Nephron (organoid): ENCODE data around the gene TRIM15.

Source experiments
- H3K27ac Mint-ChIP-seq, 3 experiments: 2 replicates each; pipeline ENCODE4 v1.8.0; 2020; ENCODE audit warnings: mixed read lengths in 3 of 3, mild to moderate bottlenecking in 2 of 3, moderate library complexity in 1 of 3
- H3K27me3 Mint-ChIP-seq: 2 replicates; pipeline ENCODE4 v1.8.0; 2021; ENCODE audit warnings: low read depth, mild to moderate bottlenecking, moderate library complexity, mixed read lengths
- H3K36me3 Mint-ChIP-seq: 2 replicates; pipeline ENCODE4 v1.8.0; 2020; ENCODE audit warnings: low read depth, mixed read lengths
- H3K4me1 Mint-ChIP-seq: 2 replicates; pipeline ENCODE4 v1.8.0; 2020; ENCODE audit warnings: mixed read lengths
- H3K4me3 Mint-ChIP-seq, 3 experiments: 2 replicates each; pipeline ENCODE4 v1.8.0; 2020; ENCODE audit warnings: mild to moderate bottlenecking in 3 of 3, mixed read lengths in 3 of 3, moderate library complexity in 2 of 3
- H3K9me3 Mint-ChIP-seq: 2 replicates; pipeline ENCODE4 v1.8.0; 2020; ENCODE audit warnings: mixed read lengths
- CTCF ChIP-seq, 3 experiments: fragments of 200-600 bp; sonication (generic); IDR thresholded peaks; one replicate each; pipeline ENCODE4 v1.5.0; 2021; ENCODE audit warnings: antibody characterized with exemption in 3 of 3; ENCODE audit not compliant: unreplicated experiment in 3 of 3

The TRIM15 gene

GRCh38 chr6:30194797-30195690 is 31.7 kb downstream of the TRIM15 start:
- Mint-ChIP-seq H3K27ac (no peak overlapping the region), H3K36me3 (peaks cover 60% of the 10 kb centered on the region), H3K27me3 (no peaks in the 10 kb centered on the region), H3K9me3 (no peaks in the 10 kb centered on the region), H3K4me1 (no peaks in the 10 kb centered on the region), H3K4me3 (no peak overlapping the region)
- no peak for TF ChIP-seq CTCF (IDR thresholded peaks at IDR 0.05; ENCODE audit: unreplicated experiment in 3 of 3)

- Mint-ChIP-seq H3K9me3 (no peaks in the 10 kb centered on the region), H3K27ac (no peak overlapping the region), H3K4me1 (no peaks in the 10 kb centered on the region), H3K27me3 (no peaks in the 10 kb centered on the region), H3K36me3 (peaks cover 56% of the 10 kb centered on the region), H3K4me3 (no peak overlapping the region)
- TF ChIP-seq CTCF (IDR thresholded peaks at IDR 0.05; ENCODE audit: unreplicated experiment in 3 of 3): no peak
Observed at GRCh38 chr6:30195951-30196350, 32.6 kb downstream of the TRIM15 start.

GRCh38 chr6:30196376-30196775 is 33.0 kb downstream of the TRIM15 start:
- H3K4me3 Mint-ChIP-seq: no peak overlapping the region
- no peaks in the 10 kb centered on the region for H3K9me3 Mint-ChIP-seq
- H3K27me3 Mint-ChIP-seq: no peaks in the 10 kb centered on the region
- no peaks in the 10 kb centered on the region for H3K4me1 Mint-ChIP-seq
- no peak overlapping the region for H3K27ac Mint-ChIP-seq
- no peak for TF ChIP-seq CTCF (IDR thresholded peaks at IDR 0.05; ENCODE audit: unreplicated experiment in 3 of 3)
- H3K36me3 Mint-ChIP-seq: peaks cover 53% of the 10 kb centered on the region

GRCh38 chr6:30198166-30199084 is 35.1 kb downstream of the TRIM15 start:
- H3K27me3 Mint-ChIP-seq: no peaks in the 10 kb centered on the region
- no peak overlapping the region for H3K27ac Mint-ChIP-seq
- H3K4me3 Mint-ChIP-seq: no peak overlapping the region
- TF ChIP-seq CTCF (IDR thresholded peaks at IDR 0.05; ENCODE audit: unreplicated experiment in 3 of 3): no peak
- H3K36me3 Mint-ChIP-seq: peaks cover 48% of the 10 kb centered on the region
- H3K4me1 Mint-ChIP-seq: no peaks in the 10 kb centered on the region
- H3K9me3 Mint-ChIP-seq: no peaks in the 10 kb centered on the region

- H3K4me3 Mint-ChIP-seq: no peak overlapping the region
- H3K36me3 Mint-ChIP-seq: peaks cover 35% of the 10 kb centered on the region
- no peaks in the 10 kb centered on the region for H3K9me3 Mint-ChIP-seq
- TF ChIP-seq CTCF (IDR thresholded peaks at IDR 0.05; ENCODE audit: unreplicated experiment in 3 of 3): no peak
- no peaks in the 10 kb centered on the region for H3K27me3 Mint-ChIP-seq
- H3K4me1 Mint-ChIP-seq: no peaks in the 10 kb centered on the region
- no peak overlapping the region for H3K27ac Mint-ChIP-seq
Observed at GRCh38 chr6:30200551-30201281, 37.4 kb downstream of the TRIM15 start.
